HG02884 (cell line): Measurements from ENCODE around the gene FAM237B.

Source experiments
- ATAC-seq: cut with Tn5 transposase; IDR thresholded peaks from one replicate; pipeline ENCODE4 v1.9.1; 2021; ENCODE audit warnings: mild to moderate bottlenecking, moderate library complexity; ENCODE audit not compliant: unreplicated experiment

Gene FAM237B

DNA sequence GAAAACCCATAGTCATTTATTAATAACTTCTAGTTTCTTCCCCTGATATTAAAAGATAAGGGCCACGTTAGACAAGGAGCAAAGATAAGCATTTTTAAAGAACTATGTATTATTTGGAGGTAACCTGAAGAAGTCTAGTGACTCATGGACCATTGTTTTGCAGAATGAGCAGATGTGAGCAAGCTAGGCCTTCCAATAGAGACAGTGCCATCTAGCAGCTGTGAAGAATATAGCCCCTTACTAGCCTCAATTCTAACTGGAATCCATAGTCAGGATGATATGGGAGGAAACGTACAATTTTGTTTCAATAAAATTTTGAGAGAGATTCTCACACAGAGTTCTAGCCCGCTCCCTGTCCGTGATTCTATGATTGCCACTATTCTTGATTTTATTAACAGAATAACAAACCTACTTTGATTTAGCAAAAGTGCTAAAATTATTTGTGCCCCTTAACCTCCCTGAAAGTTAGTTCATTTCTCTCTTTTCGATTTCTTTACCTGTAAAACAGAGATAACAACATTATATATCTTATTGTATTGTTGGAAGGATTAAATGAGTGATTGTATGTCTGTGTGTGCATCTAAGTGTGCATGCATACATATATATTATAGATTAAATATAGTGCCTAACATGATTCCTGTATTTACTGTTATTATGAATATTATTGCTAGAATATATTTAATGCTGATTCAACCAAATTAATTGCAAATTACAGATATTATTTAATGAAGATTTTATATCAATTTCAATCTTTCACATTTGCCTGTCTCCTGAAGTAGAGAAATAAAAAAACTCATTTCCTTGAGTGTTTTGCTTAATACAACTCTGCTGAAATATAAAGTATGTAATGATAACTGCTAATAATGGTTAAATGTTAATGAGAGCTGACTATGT, 22.7 kb downstream of the FAM237B start:
- peak; percentile 73 for ATAC-seq

- ATAC-seq: no peak
Observed at GRCh38 chr7:90290244-90291113, 30.6 kb downstream of the FAM237B start.

- ATAC-seq: no peak
Observed at GRCh38 chr7:90288154-90288553, 33.0 kb downstream of the FAM237B start.

GRCh38 chr7:90276033-90276728, 44.9 kb downstream of the FAM237B start:
- ATAC-seq: no peak

- no peak for ATAC-seq
Observed at GRCh38 chr7:90274161-90274560, 46.9 kb downstream of the FAM237B start.

- ATAC-seq: no peak
Observed at GRCh38 chr7:90272242-90272641, 48.9 kb downstream of the FAM237B start.

GRCh38 chr7:90271753-90272152, 49.4 kb downstream of the FAM237B start:
- ATAC-seq: no peak

GRCh38 chr7:90270431-90271178, 50.5 kb downstream of the FAM237B start:
- no peak for ATAC-seq

GRCh38 chr7:90269163-90269562, 51.9 kb downstream of the FAM237B start:
- ATAC-seq: no peak

- no peak for ATAC-seq
Observed at GRCh38 chr7:90267263-90267858, 53.7 kb downstream of the FAM237B start.

DNA sequence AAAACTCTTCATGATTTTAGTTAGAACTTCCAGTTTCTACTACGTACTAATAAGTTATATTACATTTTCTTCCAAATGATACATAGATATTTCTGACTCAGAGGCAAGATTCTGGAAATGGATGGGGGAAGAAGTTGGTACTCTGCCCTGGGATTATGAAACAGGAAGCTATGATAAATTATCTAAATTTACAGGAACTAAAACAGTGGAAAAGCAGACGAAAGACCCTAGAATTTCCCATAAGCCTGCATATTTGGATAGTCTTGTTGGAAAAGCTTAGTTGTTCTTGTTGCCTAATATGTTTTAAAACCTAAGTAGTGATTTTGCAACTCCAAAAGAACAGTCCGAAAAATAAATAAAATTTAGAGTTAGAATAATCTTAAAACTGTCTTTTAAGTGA, 54.3 kb downstream of the FAM237B start:
- ATAC-seq: no peak
